HS-5 (cell line): ENCODE measurements around the gene RSL24D1.
"Not testable (repeated sequence)": the region's sequence is repeated elsewhere in the genome, so short reads cannot be mapped to it uniquely, and the experiment has no call there.

ENCODE experiments used
- DNase-seq: peaks from one replicate; pipeline ENCODE4 v3.0.0-alpha.2; 2012; ENCODE audit warnings: low read depth

RSL24D1 gene

GRCh38 chr15:55204464-55204863 lies 7.7 kb upstream of the RSL24D1 start:
- no peak for DNase-seq

GRCh38 chr15:55202206-55202605 lies 5.5 kb upstream of the RSL24D1 start:
- no peak for DNase-seq

- DNase-seq, result no peak
Measured at GRCh38 chr15:55198706-55199105, 2.0 kb upstream of the RSL24D1 start.

- no peak for DNase-seq
Measured at GRCh38 chr15:55197719-55198118, 978 bp upstream of the RSL24D1 start.

- DNase-seq, result no peak
Measured at GRCh38 chr15:55197362-55197705, 593 bp upstream of the RSL24D1 start.

- no peak for DNase-seq
Measured at GRCh38 chr15:55195996-55196395, 745 bp downstream of the RSL24D1 start.

- DNase-seq, result no peak
Measured at GRCh38 chr15:55194256-55194655, 2.5 kb downstream of the RSL24D1 start.

GRCh38 chr15:55186331-55186730 lies 10.4 kb downstream of the RSL24D1 start:
- no peak for DNase-seq

- no peak for DNase-seq
Measured at GRCh38 chr15:55183679-55184078, 13.1 kb downstream of the RSL24D1 start.

GRCh38 chr15:55179141-55179540 lies 17.6 kb downstream of the RSL24D1 start:
- no peak for DNase-seq

GRCh38 chr15:55170361-55170760 lies 26.4 kb downstream of the RSL24D1 start:
- DNase-seq, result no peak

GRCh38 chr15:55168350-55168974 lies 28.3 kb downstream of the RSL24D1 start:
- DNase-seq, result peak; percentile 28

GRCh38 chr15:55164284-55164683 lies 32.5 kb downstream of the RSL24D1 start:
- DNase-seq, result no peak

GRCh38 chr15:55151631-55152030 lies 45.1 kb downstream of the RSL24D1 start:
- no peak for DNase-seq

- not testable (repeated sequence) for DNase-seq
Measured at GRCh38 chr15:55143132-55143531, 53.6 kb downstream of the RSL24D1 start.

- DNase-seq, result no peak
Measured at GRCh38 chr15:55133972-55134371, 62.8 kb downstream of the RSL24D1 start.

- no peak for DNase-seq
Measured at GRCh38 chr15:55132672-55133071, 64.1 kb downstream of the RSL24D1 start.
